Hepatocyte (in vitro differentiated cells): ENCODE measurements around the gene PPDPF. TPM values are rescaled to one million over a fixed set of nuclear protein-coding genes. Genes with fewer than 3 reads are reported as not detected.
"Not testable (repeated sequence)": the region's sequence is repeated elsewhere in the genome, so short reads cannot be mapped to it uniquely, and the experiment has no call there.

Source experiments
- DNase-seq: peaks from one replicate; pipeline ENCODE4 v3.0.0-alpha.2; 2016; ENCODE audit warnings: low spot score
- H2AFZ ChIP-seq: fragments of 200-600 bp; sonication (generic); 2 replicates; pipeline ENCODE4 v1.6.0; 2016; ENCODE audit warnings: antibody characterized with exemption, mild to moderate bottlenecking
- H3K27ac ChIP-seq: fragments of 200-600 bp; sonication (generic); 2 replicates; pipeline ENCODE4 v1.5.1; 2016; ENCODE audit warnings: mild to moderate bottlenecking
- H3K27me3 ChIP-seq: fragments of 200-600 bp; sonication (generic); 2 replicates; pipeline ENCODE4 v1.6.1; 2016
- H3K36me3 ChIP-seq: fragments of 200-600 bp; sonication (generic); replicated peaks from 2 replicates; pipeline ENCODE4 v1.5.1; 2016; ENCODE audit warnings: low read depth; ENCODE audit not compliant: insufficient read depth
- H3K4me1 ChIP-seq: fragments of 200-600 bp; sonication (generic); 2 replicates; pipeline ENCODE4 v1.5.1; 2016; ENCODE audit warnings: mild to moderate bottlenecking, moderate library complexity; ENCODE audit not compliant: insufficient read depth
- H3K4me2 ChIP-seq: fragments of 200-600 bp; sonication (generic); 2 replicates; pipeline ENCODE4 v1.6.0; 2016
- H3K4me3 ChIP-seq: fragments of 200-600 bp; sonication (generic); 2 replicates; pipeline ENCODE4 v1.5.1; 2016; ENCODE audit warnings: mild to moderate bottlenecking
- H3K79me2 ChIP-seq: fragments of 200-600 bp; sonication (generic); 2 replicates; pipeline ENCODE4 v1.6.0; 2017; ENCODE audit warnings: mild to moderate bottlenecking
- H3K9me2 ChIP-seq: fragments of 200-600 bp; sonication (generic); replicated peaks from 2 replicates; pipeline ENCODE4 v1.6.0; 2017; ENCODE audit warnings: mild to moderate bottlenecking; ENCODE audit not compliant: insufficient read depth
- H3K9me3 ChIP-seq: fragments of 200-600 bp; sonication (generic); 2 replicates; pipeline ENCODE4 v1.5.1; 2016; ENCODE audit warnings: low read depth, mild to moderate bottlenecking
- H4K20me1 ChIP-seq: fragments of 200-600 bp; sonication (generic); 2 replicates; pipeline ENCODE4 v1.6.0; 2016; ENCODE audit warnings: mild to moderate bottlenecking; ENCODE audit not compliant: insufficient read depth, poor library complexity, severe bottlenecking
- CTCF ChIP-seq: fragments of 200-600 bp; sonication (generic); IDR thresholded peaks from 2 replicates; pipeline ENCODE4 v1.5.1; 2016; ENCODE audit warnings: antibody characterized with exemption, mild to moderate bottlenecking; ENCODE audit not compliant: poor library complexity
- EZH2 ChIP-seq: fragments of 200-600 bp; sonication (generic); IDR thresholded peaks from 2 replicates; pipeline ENCODE4 v1.6.1; 2016; ENCODE audit warnings: antibody characterized with exemption, mild to moderate bottlenecking, borderline replicate concordance
- EZH2phosphoT487 ChIP-seq: fragments of 200-600 bp; sonication (generic); IDR thresholded peaks from one replicate; pipeline ENCODE4 v1.6.1; 2018; ENCODE audit warnings: antibody characterized with exemption, mild to moderate bottlenecking, low read depth, moderate library complexity; ENCODE audit not compliant: unreplicated experiment, severe bottlenecking
- WGBS: methylation state at CpG from one replicate; pipeline ENCODE4 v1.1.6; 2016; ENCODE audit warnings: low lambda C conversion rate; ENCODE audit errors: missing lambda C conversion rate; 5-methylcytosine and 5-hydroxymethylcytosine counted together
- polyA plus RNA-seq: library from polyadenylated mRNA; unstranded; fragments of >200 nt; fragmentation: Nextera tagmentation; extraction: Ambion mirVana; gene quantifications from 2 replicates; pipeline ENCODE4 v1.2.1, GENCODE V29; 2016
- total RNA-seq: library from RNA; depleted of rRNA; stranded (reverse); fragments of >200 nt; gene quantifications from 2 replicates; pipeline ENCODE4 v1.2.3, GENCODE V29; 2014

Gene PPDPF
- total and polyA plus RNA-seq, 2 experiments from 2014 or later: 55.1 to 333 TPM

GRCh38 chr20:63568986-63569949, 48.7 kb downstream of the PPDPF start:
- Histone ChIP-seq H3K27me3 (no peaks in the 10 kb centered on the region), H3K4me2 (no peak overlapping the region), H3K27ac (no peak overlapping the region), H4K20me1 (no peaks in the 10 kb centered on the region), H3K4me1 (peaks cover 6% of the 10 kb centered on the region), H3K79me2 (peaks cover 6% of the 10 kb centered on the region), H3K9me2 (no peaks in the 10 kb centered on the region), H2AFZ (no peak overlapping the region), H3K36me3 (no peaks in the 10 kb centered on the region), H3K9me3 (no peaks in the 10 kb centered on the region), H3K4me3 (no peak overlapping the region)
- no peak for DNase-seq
- TF ChIP-seq CTCF (no peak), EZH2phosphoT487 (no peak), EZH2 (no peak)
- 95% methylated on average over 46 of the region's 46 CpGs for WGBS

- H3K79me2 ChIP-seq: peaks cover 6% of the 10 kb centered on the region
- 95% methylated on average over 28 of the region's 28 CpGs for WGBS
- no peaks in the 10 kb centered on the region for H3K9me3 ChIP-seq
- H3K36me3 ChIP-seq: no peaks in the 10 kb centered on the region
- no peak for TF ChIP-seq EZH2phosphoT487
- H2AFZ ChIP-seq: no peak overlapping the region
- no peaks in the 10 kb centered on the region for H3K9me2 ChIP-seq
- peaks cover 14% of the 10 kb centered on the region for H3K4me1 ChIP-seq
- H3K4me3 ChIP-seq: no peak overlapping the region
- no peak overlapping the region for H3K4me2 ChIP-seq
- no peaks in the 10 kb centered on the region for H3K27me3 ChIP-seq
- no peaks in the 10 kb centered on the region for H4K20me1 ChIP-seq
- no peak for DNase-seq
- no peak overlapping the region for H3K27ac ChIP-seq
Measured at GRCh38 chr20:63570281-63571086, 49.9 kb downstream of the PPDPF start.

GRCh38 chr20:63571087-63571478, 50.5 kb downstream of the PPDPF start:
- peaks cover 14% of the 10 kb centered on the region for H3K4me1 ChIP-seq
- not testable (repeated sequence) for H3K4me3 ChIP-seq, H3K36me3 ChIP-seq, H3K9me2 ChIP-seq, H3K27me3 ChIP-seq, H4K20me1 ChIP-seq, H3K27ac ChIP-seq, DNase-seq, H3K79me2 ChIP-seq, H2AFZ ChIP-seq, H3K4me2 ChIP-seq, H3K9me3 ChIP-seq
- WGBS: 67% methylated on average over 8 of the region's 11 CpGs

Other genes starting within 250 kb of the PPDPF start
- 54.9 and 78.2 TPM in 2 replicates for gene ARFGAP1, start 248.0 kb upstream of the PPDPF start, total RNA-seq
- 99.0 and 134 TPM in 2 replicates for gene ARFGAP1, start 248.0 kb upstream of the PPDPF start, polyA plus RNA-seq
- not detected in 2 replicates for gene COL20A1, start 227.6 kb upstream of the PPDPF start, total RNA-seq
- not detected in 2 replicates for gene COL20A1, start 227.6 kb upstream of the PPDPF start, polyA plus RNA-seq
- gene CHRNA4, start 159.4 kb upstream of the PPDPF start, total RNA-seq: 0.12 TPM in 1 of 2 replicates, not detected in the other
- gene CHRNA4, start 159.4 kb upstream of the PPDPF start, polyA plus RNA-seq: 0.25 TPM in 1 of 2 replicates, not detected in the other
- gene KCNQ2, start 48.1 kb upstream of the PPDPF start, total RNA-seq: 2.9 and 3.5 TPM in 2 replicates
- gene KCNQ2, start 48.1 kb upstream of the PPDPF start, polyA plus RNA-seq: 4.3 and 5.4 TPM in 2 replicates
- gene EEF1A2, start 21.7 kb upstream of the PPDPF start, total RNA-seq: 18.5 and 23.5 TPM in 2 replicates
- 12.0 and 14.8 TPM in 2 replicates for gene EEF1A2, start 21.7 kb upstream of the PPDPF start, polyA plus RNA-seq
- 0.52 and 1.1 TPM in 2 replicates for gene PTK6, start 16.6 kb downstream of the PPDPF start, total RNA-seq
- gene PTK6, start 16.6 kb downstream of the PPDPF start, polyA plus RNA-seq: 0.06 and 0.27 TPM in 2 replicates
- not detected in 2 replicates for gene SRMS, start 27.0 kb downstream of the PPDPF start, total RNA-seq
- not detected in 2 replicates for gene SRMS, start 27.0 kb downstream of the PPDPF start, polyA plus RNA-seq
- 0.57 and 0.76 TPM in 2 replicates for gene FNDC11, start 33.4 kb downstream of the PPDPF start, total RNA-seq
- gene FNDC11, start 33.4 kb downstream of the PPDPF start, polyA plus RNA-seq: 0.79 and 2.1 TPM in 2 replicates
- 14.8 and 17.0 TPM in 2 replicates for gene HELZ2, start 53.5 kb downstream of the PPDPF start, total RNA-seq
- 4.6 and 5.8 TPM in 2 replicates for gene HELZ2, start 53.5 kb downstream of the PPDPF start, polyA plus RNA-seq
- 10.0 and 10.7 TPM in 2 replicates for gene GMEB2, start 106.3 kb downstream of the PPDPF start, total RNA-seq
- gene GMEB2, start 106.3 kb downstream of the PPDPF start, polyA plus RNA-seq: 8.7 and 10.9 TPM in 2 replicates
- gene STMN3, start 132.7 kb downstream of the PPDPF start, total RNA-seq: 13.2 and 14.4 TPM in 2 replicates
- gene STMN3, start 132.7 kb downstream of the PPDPF start, polyA plus RNA-seq: 17.3 and 18.2 TPM in 2 replicates
- 16.9 and 18.2 TPM in 2 replicates for gene RTEL1, start 137.5 kb downstream of the PPDPF start, total RNA-seq
- gene RTEL1, start 137.5 kb downstream of the PPDPF start, polyA plus RNA-seq: 14.0 and 18.3 TPM in 2 replicates
- gene TNFRSF6B, start 175.9 kb downstream of the PPDPF start, total RNA-seq: 0.97 and 3.3 TPM in 2 replicates
- gene TNFRSF6B, start 175.9 kb downstream of the PPDPF start, polyA plus RNA-seq: 4.2 and 5.1 TPM in 2 replicates
- 24.0 and 31.5 TPM in 2 replicates for gene ARFRP1, start 187.2 kb downstream of the PPDPF start, total RNA-seq
- 38.0 and 50.0 TPM in 2 replicates for gene ARFRP1, start 187.2 kb downstream of the PPDPF start, polyA plus RNA-seq
- 18.6 and 21.5 TPM in 2 replicates for gene ZGPAT, start 187.3 kb downstream of the PPDPF start, total RNA-seq
- 41.7 and 48.7 TPM in 2 replicates for gene ZGPAT, start 187.3 kb downstream of the PPDPF start, polyA plus RNA-seq
- 6.6 and 11.7 TPM in 2 replicates for gene LIME1, start 215.9 kb downstream of the PPDPF start, total RNA-seq
- gene LIME1, start 215.9 kb downstream of the PPDPF start, polyA plus RNA-seq: 20.2 and 20.7 TPM in 2 replicates
- gene SLC2A4RG, start 219.0 kb downstream of the PPDPF start, total RNA-seq: 43.9 and 59.4 TPM in 2 replicates
- 50.4 and 53.6 TPM in 2 replicates for gene SLC2A4RG, start 219.0 kb downstream of the PPDPF start, polyA plus RNA-seq